Measurements from ENCODE around the gene MYOM1.
"Not testable (repeated sequence)": the region's sequence is repeated elsewhere in the genome, so short reads cannot be mapped to it uniquely, and the experiment has no call there.

MYOM1 gene

DNA sequence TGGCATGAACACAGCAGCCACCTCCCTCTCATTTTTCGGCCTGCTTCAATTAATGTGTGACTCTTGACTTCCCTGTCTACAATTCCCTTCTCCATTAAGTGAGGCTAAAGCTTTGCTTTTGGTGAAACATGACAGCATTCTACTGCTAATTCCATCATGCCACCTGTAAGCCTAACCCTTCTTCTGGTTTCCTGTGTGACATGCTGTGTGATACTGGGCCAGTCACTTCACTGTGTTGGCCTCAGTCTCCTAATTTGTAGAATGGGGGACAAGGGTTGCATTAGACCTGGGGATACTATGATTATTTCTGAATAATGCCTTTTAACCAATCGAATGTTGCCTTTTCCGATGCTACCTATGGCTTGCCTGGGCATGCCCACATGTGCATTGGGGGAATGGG, 146.4 kb downstream of the MYOM1 start:
- not testable (repeated sequence) for DNase-seq

DNA sequence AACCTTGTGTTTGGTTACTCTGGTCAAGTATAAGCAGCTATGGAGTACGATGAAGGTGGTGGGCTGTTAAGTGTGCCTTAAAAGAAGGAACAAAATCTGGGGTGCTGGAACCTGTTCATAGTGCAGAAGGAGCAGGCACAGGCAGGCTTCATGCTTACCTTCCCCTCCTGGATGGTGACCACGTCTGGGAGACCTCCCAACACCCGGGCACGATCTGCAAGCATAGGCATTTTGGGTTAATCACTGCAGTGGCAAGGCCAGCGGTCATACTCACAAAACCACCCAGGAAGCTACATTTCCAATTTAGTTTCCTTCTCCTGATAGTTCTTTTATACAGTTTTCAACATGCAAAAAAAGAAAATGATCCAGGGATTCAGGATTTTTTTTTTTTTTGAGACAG, 148.1 kb downstream of the MYOM1 start:
- DNase-seq, result no peak

DNA sequence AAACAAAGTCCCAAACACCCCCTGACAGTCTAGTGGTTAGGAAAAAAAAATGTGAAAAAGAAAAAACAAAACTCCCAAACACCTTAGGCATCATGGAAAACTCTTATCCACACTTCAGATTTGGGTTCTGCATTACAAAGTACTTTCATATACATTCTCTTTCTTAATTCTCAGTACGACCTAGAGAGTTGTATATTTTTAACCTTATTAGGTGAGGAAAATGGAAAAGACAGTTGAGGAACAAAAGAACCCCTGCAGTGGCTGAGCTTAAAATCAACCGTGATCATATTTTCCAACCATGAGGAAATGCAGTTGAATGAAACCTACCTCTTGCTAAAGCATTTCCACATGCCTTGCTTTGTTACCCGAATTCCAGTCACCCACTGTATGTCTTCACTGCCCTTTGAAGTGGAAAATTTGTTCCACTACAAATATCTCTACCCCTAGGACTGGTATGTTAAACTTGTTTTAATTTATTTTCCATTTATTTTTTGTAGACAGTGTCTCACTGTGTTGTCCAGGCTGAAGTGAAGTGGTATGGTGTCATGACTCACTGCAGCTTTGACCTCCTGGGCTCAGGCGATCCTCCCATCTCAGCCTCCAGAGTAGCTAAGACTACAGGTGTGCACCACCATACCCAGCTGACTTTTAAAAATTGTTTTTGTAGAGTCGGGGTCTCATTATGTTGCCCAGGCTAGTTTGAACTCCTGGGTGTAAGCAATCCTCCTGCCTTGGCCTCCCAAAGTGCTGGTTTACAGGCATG, 149.9 kb downstream of the MYOM1 start:
- DNase-seq, result no peak

DNA sequence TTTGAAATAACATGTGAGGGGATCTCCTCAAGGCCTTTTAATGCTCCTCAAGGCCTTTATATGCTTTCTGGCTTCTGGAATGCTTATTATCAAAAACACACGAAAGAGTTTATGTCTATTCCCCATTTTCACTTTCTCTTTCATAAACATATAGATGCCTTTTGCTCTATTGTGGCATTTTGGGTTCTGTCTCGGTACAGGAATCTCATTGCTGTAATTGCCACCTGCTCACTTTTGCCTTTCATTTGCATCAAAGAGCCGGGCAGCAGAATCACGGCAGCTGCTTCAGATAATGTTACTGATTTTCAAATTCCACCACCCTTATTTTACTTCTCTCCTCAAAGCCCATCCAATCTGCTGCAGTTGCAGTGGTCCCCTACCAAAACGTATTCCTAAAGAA, 152.0 kb downstream of the MYOM1 start:
- DNase-seq, result no peak

DNA sequence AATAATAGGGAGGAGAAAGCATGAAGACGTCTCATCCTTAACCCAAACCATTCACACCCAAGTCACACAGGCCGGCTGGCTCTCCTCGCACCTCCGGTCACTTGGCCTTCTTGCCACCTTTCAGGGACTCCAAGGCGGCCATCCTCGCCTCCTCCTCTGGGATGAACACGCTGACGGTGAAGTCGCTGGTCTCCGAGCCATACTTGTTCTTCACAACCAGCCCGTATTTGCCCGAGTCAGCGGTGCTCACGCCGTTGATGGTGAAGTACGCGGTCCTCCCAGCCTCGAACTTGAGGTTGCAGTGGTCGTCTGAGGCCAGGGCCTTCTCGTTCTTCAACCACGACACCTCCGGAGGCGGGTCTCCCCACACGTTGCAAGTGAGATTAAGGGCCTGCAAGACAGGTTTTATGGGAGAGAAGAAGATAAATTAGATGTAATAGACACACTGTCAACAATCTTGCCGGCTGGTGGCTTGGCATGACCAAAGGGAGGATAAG, 152.6 kb downstream of the MYOM1 start:
- no peak for DNase-seq

DNA sequence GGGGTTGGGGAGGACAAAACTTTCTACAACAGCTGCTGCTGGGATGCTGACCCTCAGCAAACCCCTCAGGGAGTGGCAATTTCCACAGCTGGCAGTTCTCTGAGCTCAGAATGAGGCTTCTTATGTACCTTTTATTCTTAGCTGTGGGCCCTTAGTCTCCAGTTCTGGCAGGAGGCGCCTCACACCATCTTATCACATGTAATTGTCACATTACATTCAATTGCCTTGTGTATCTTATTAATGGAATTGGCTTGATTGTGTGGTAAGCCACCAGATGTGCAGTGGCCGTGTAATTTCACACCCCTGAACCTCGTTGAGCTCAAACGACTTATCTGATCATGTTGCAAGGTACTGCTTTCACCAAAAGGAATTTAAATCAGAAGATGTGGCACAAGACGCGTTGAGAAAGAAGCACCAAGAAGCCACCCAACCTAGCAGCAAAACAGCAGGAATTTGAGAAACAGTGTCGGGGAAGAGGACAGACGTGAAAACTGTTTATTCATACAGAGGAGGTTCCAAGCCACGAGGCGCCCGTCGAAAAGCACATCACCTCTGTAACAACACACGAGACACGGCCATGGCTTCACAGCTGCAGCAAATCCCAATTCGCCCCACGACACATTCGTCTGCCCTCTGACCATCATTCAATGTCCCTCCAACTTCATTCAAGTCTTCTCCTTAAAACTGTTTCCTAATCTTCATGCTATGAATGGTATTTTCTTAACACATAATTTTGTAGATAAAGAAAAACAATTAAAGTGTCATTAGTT, 153.2 kb downstream of the MYOM1 start:
- no peak for DNase-seq

DNA sequence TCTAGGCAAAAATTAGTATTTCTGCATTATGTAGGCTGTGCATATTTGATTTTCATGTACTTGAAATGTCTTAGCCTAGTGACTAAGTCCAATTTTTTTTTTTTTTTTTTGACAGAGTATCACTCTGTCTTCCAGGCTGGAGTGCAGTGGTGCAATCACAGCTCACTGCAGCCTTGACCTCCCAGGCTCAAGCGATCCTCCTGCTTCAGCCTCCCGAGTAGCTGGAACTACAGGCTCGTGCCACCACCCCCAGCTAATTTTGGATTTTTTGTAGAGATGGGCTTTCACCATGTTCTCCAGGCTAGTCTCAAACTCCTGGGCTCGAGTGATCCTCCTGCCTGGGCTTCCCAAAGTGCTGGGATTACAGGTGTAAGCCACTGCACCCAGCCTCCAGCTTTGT, 156.0 kb downstream of the MYOM1 start:
- not testable (repeated sequence) for DNase-seq

DNA sequence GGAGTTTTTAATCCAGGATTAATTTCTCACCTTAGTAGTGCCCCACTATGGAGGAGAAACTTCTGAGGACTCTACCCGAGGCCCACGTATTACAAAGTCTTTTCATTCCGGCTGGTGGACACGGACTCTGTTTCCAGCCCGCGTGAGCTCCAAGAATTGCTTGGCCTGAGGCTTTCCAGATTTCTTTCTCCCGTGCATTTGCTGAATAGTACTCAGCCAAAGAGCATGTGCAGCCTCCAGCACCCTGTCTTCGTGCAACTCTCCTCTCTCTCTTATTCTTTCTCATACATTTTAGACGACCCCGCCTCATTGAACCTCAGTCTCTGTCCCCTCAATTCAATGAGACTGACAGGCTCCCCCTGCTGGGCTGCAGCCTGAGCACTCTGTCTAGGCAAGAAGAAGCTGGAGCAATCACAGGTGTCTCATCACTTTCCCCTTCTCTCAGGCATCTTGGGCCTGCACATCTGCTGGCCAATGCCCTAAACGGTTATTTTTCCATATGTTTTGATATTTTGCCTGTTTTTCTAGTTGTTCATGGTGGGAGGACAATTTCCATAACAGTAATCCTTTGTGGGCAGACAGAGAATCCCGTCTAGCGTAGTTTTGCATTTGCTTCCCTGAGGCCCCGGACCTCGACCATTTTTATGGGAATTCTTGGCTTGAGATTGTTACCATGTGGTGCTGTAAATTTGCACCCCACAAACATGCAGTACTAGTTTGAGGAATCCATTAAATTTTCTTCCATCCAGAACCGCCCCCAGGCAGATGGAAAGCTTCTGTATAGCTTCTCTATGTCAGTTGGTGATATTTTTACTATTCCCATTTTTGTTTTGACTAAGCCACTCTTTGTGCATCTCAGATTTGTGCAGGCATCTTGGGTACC, 156.7 kb downstream of the MYOM1 start:
- DNase-seq, result peak; percentile 27

DNA sequence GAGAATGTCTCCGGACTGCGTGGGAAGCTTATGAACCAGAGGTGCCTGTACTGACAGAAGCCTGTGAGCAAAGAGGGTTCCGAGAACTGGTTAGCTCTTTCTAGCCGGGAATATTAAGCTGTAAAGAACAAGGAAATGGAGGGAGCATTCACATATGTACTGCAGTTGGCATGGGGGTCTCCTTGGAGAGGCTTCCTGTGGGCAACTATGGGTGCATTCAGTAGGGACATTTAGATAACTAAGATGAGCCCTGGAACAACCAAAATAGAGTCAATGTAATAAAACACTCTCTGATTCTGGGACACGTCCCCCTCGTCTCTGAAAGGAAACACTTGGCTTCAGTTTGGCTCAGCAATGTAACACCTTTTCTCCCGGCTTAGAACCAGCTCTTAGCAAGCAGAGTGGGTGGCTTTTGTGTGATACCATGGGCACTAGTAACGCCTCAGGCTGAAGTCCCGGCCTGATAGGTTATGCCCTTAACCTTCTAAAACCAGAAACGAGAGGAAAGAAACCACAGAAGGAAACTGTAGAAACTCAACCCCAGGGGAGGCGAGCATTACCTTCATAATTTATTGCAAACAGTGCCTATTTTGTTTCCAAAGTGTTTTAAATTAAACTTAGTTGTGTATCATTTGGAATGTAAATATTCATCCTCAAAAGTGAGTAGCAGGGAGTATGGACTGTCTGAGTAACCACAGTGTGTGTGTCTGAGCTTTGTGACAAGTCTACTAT, 158.0 kb downstream of the MYOM1 start:
- DNase-seq, result no peak

DNA sequence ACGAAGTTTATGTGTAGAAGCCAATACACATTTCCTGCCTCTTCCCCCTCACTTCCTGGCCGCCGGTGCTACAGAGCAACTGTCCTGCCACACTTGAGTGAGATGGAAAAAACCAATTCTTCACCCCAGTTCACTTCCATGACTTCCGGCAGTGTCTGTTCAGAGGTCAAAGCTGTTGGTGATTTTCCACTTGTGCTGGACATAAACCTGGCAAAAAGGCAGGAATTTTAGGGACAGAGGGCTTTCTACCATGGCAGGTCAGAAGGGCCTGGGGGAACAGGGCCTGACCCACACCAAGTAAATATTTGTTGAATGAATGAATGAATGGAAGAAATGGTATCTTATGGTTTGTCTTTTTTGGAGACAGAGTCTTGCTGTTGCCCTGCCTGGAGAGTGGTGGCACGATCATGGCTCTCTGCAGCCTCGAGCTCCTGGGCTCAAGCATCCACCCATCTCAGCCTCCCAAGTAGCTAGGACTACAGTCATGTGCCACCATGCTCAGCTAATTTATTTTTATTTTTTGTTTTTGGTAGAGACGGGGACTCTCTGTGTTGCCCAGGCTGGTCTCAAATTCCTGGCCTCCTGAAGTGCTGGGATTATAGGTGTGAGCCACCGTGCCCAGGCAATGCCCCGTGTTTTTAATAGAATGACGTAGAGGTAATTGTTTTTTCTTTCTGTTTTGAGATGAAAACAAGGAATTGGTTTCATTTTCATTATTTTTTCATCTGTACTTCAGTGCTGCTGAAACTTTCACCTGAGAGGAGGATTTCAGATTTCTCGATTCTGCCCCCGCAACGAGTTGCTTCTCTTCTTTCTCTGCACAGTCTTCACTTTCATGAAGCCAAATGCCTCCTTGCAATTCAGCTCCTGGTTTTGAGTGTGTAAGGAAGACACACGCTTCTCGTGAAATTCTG, 158.8 kb downstream of the MYOM1 start:
- DNase-seq, result no peak

DNA sequence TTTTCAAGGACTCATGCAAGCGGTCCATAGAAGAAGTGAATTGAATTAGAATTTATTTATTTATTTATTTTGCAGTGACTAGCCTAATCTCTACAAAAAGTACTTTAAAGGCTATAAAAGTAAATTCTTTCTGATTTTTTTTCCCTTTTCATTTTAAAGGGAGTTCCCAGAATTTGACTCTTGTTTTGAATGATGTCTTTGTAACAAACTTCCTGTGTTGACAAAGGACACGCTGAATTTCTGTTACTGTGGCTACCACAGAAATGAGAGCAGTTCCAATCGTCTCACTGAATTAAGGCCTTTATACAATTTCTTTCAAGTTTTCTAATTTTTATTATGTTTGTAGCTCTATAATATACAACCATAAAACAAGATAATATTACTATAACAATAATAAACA, 160.5 kb downstream of the MYOM1 start:
- no peak for DNase-seq

DNA sequence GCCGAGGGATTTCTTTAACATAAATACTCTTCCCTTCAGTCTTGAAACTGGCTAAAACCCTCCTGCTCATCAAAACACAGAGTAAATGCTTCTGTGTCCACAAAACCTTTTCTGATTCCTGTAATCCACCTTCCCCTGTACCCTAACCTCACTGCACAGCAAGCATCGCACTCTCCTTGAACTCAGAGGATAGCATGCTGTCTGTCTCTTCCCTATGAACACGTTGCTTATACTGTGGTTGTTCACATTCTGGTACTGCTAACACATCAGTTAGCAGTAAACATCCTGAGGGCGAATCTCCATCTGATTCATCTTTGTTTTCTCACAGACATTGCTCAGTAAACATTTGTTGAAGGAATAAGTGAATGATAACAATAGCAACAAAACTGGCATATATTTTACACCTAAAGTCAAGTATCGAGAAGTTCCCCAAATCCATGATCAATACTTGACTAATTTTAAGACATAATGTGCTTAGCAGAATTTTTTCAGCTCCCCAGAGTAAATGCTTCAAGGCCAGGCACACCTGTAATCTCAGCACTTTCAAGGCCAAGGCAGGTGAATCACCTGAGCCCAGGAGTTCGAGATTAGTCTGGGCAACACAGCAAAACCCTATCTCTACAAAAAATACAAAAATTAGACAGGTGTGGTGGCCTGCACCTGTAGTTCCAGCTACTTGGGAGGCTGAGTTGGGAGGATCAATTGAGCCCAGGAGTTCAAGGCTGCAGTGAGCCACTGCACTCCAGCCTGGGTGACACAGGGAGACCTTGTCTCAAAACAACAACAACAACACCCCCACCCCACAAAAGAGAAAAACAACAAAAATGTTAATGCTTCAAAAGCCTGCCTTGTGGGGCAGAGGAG, 161.2 kb downstream of the MYOM1 start:
- no peak for DNase-seq

DNA sequence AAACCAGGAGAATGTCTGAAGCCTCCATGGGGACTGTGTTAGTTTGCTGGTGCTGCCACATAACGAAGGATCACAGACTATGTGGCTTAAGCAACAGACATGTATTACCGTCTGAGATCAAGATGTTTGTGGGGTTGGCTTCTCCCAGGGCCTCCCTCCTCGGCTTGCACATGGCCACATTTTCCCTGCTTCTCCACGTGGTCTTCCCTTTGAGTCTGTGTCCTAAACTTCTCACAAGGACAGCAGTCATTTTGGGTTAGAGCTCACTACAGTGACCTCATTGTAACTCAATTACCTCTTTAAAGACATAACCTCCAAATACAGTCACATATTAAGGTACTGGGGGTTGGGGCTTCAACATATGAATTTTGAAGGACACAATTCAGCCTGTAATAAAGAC, 162.2 kb downstream of the MYOM1 start:
- DNase-seq, result no peak

DNA sequence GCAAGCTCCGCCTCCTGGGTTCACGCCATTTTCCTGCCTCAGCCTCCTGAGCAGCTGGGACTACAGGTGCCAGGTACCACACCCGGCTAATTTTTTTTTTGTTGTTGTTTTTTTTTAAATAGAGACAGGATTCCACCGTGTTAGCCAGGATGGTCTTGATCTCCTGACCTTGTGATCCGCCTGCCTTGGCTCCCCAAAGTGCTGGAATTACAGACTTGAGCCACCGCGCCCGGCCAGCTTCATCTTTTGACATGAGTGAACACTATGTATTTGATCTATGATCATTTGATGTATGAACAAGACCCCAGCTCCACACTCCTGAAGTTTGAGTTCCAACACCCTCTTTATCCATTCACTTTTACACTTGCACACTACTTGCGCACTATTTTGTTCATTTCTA, 163.5 kb downstream of the MYOM1 start:
- no peak for DNase-seq

DNA sequence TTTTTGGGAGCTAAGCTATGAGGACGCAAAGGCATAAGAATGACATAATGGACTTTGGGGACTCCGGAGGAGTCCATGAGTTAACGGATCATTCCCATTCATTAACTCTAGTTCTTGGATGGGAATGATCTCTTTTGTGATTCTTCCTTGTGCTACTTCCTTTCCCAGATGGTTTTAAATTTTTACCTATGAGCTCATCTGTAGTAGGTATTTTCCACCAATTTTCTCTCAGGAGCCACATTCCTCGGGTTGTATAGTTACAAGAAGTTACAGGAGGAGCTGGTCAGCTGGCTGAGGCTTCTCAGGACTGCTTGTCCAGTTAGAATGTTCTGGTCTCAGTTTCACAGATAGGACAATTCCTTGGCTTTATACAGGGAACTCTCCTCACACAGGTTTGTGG, 164.0 kb downstream of the MYOM1 start:
- DNase-seq, result no peak

DNA sequence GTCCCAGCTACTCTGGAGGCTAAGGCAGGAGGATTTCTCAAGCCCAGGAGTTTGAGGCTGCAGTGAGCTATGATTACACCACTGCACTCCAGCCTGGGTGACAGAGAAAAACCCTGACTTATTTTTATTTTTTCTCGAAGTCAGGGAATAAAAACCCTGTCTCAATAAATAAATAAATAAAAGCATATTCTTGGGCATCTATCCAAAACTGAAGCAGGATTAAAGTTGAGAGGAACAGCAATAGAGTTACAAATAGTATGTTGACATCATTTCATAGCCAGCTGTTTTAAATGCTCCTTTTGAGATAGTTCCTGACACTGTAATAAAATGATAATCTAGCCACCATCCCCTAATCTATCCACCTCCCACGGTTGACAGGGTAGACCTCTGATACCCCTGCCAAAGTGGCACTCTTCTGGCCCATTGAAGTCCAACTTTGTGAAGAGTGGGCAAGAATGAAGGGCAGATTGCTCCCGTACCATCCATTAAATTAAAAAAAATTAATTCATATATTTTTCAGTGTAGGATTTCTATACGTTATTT, 164.5 kb downstream of the MYOM1 start:
- DNase-seq, result no peak

DNA sequence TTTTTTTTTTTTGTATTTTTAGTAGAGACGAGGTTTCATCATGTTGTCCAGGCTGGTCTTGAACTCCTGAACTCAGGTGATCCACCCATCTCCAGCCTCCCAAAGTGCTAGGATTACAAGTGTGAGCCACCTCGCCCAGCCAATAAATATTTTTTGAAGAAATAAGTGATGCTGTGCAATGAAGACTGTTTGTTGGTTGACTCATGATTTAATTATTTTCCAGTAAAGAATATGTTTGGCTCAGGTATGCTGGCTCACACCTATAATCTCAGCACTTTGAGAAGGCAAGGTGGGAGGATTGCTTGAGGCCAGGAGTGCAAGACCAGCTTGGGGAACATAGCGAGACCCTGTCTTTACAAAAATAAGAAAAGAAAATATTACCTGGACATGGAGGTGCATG, 165.0 kb downstream of the MYOM1 start:
- no peak for DNase-seq

DNA sequence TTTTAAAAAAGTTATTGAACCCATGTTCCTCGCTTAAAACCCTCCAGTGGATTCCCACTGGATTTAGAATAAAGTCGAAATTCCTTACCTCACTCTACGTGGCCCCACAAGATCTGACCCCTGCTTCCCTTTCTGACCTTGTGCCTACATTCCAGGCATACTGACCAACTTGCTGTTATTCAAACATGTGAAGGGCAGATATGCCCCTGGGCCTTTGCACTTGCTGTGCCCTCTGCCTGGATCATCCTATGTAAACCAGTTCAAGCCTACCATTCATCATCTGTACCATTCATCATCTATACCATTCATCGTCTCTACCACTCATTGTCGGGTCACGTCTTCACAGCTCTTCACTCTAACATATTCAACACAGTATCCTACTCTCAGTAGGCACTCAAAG, 165.6 kb downstream of the MYOM1 start:
- no peak for DNase-seq

DNA sequence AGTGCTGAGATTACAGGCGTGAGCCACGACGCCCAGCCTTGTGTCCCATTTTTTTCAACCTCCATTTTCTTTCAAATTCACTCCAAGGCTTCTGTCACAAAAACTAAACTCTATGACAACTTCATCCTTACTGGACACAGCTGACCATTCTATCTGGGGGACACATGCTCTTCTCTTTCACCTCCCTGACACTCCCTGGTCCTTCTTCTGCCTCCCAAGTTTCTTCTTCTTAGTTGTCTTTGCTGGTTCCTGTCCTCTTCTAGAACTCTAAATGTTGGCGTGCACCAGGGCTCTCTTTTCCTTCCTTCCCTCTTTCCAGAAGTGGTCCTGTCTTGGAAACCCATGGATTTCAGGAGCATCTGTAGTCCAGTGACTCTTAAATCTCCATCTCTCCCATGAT, 166.7 kb downstream of the MYOM1 start:
- no peak for DNase-seq

DNA sequence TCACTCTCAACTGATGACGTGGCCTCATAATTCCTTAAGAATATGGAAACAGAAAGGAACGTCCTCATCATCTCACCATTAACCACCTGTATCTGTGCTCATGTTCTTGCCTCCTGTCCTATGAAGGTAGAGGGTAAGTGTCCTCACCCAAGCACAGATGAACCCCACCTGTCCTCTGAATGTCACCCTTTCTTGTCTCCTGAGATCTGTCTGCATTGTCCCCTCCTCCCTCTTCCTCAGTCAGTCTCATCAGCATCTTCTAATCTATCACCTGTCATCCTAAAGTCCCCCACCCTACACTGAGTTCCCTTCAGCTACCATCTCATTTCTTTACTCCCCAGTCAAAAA, 167.4 kb downstream of the MYOM1 start:
- DNase-seq, result no peak
